Anterior cingulate cortex (tissue), 58 donors: ENCODE data around the gene MORN1.

Experiments
- DNase-seq, 58 donors: peaks; one replicate each; lab custom pipeline; 2025; lab: John Stamatoyannopoulos, UW

MORN1 gene

GRCh38 chr1:2425892-2426291 is 34.5 kb upstream of the MORN1 start:
- peak in 15 of 58 donors; percentile 2 to 67 (median 34) for DNase-seq

- DNase-seq = no peak
These were observed 31.2 kb upstream of the MORN1 start for GRCh38 chr1:2422523-2422922.

- DNase-seq = no peak
These were observed 28.1 kb upstream of the MORN1 start for GRCh38 chr1:2419416-2419815.

GRCh38 chr1:2418791-2419320 is 27.5 kb upstream of the MORN1 start:
- no peak for DNase-seq

- DNase-seq = no peak
These were observed 26.5 kb upstream of the MORN1 start for GRCh38 chr1:2417833-2418225.

- DNase-seq = no peak
These were observed 25.9 kb upstream of the MORN1 start for GRCh38 chr1:2417083-2417832.

GRCh38 chr1:2416403-2416802 is 25.0 kb upstream of the MORN1 start:
- no peak for DNase-seq

GRCh38 chr1:2415801-2416208 is 24.5 kb upstream of the MORN1 start:
- DNase-seq = no peak

- no peak for DNase-seq
These were observed 24.0 kb upstream of the MORN1 start for GRCh38 chr1:2415337-2415736.

- DNase-seq = peak in 57 of 58 donors; percentile 24 to 85 (median 57)
These were observed 23.1 kb upstream of the MORN1 start for GRCh38 chr1:2414297-2414958.

- no peak for DNase-seq
These were observed 22.3 kb upstream of the MORN1 start for GRCh38 chr1:2413495-2414296.

GRCh38 chr1:2412773-2413494 is 21.6 kb upstream of the MORN1 start:
- no peak for DNase-seq

GRCh38 chr1:2412395-2412772 is 21.0 kb upstream of the MORN1 start, which contains the start of gene PEX10:
Gene PEX10 (minus strand): TSS chr1:2412564. CDS start chr1:2412502, 62 bp downstream.
- peak; percentile 45 to 97 (median 91) for DNase-seq

GRCh38 chr1:2411801-2412394 is 20.5 kb upstream of the MORN1 start:
- peak in 3 of 58 donors; percentile 32 to 63 (median 58) for DNase-seq

- DNase-seq = no peak
These were observed 18.4 kb upstream of the MORN1 start for GRCh38 chr1:2409745-2410144.

GRCh38 chr1:2408859-2409276 is 17.5 kb upstream of the MORN1 start:
- DNase-seq = no peak

- no peak for DNase-seq
These were observed 17.1 kb upstream of the MORN1 start for GRCh38 chr1:2408456-2408855.

- no peak for DNase-seq
These were observed 16.6 kb upstream of the MORN1 start for GRCh38 chr1:2407991-2408275.

GRCh38 chr1:2407166-2407990 is 16.0 kb upstream of the MORN1 start:
- DNase-seq = no peak
